Endothelial cell of umbilical vein (primary cell): ENCODE data around the gene DNASE1L1. TPM values are rescaled to one million over a fixed set of nuclear protein-coding genes. Genes with fewer than 3 reads are reported as not detected.

Source experiments
- BruUV-seq: library from RNA; stranded (reverse); fragments of 400-500 nt; replicated peaks from 2 replicates; lab custom pipeline; 2021; lab: Mats Ljungman, UMichigan
- CTCF ChIA-PET: fragments of 300-600, 350-600 bp; sonication (Branson Sonifier 250); formaldehyde crosslinking; loops from one replicate; lab custom pipeline; 2021; ENCODE audit warnings: antibody characterized with exemption, inconsistent platforms; lab: Charles Lee
- POLR2A ChIA-PET: fragments of 300-600, 350-600 bp; sonication (Branson Sonifier 250); formaldehyde crosslinking; loops from one replicate; lab custom pipeline; 2021; ENCODE audit warnings: antibody characterized with exemption, inconsistent platforms; lab: Charles Lee
- DNase-seq: peaks from one replicate; pipeline ENCODE4 v3.0.0-alpha.2; 2011; ENCODE audit warnings: low read depth, low spot score
- FAIRE-seq: peaks from 2 replicates; lab custom pipeline; 2011; peaks lifted over from hg19 to GRCh38; lab: Jason Lieb, UNC
- H2AFZ ChIP-seq: 2 replicates; pipeline ENCODE4 v1.6.0; 2012; ENCODE audit warnings: low read depth, low read length, control low read depth, inconsistent platforms
- H3K27ac ChIP-seq: 2 replicates; pipeline ENCODE4 v1.5.1; 2011; ENCODE audit warnings: low read depth, mild to moderate bottlenecking, control low read depth, low read length, moderate library complexity; ENCODE audit not compliant: insufficient read depth
- H3K27me3 ChIP-seq, 2 experiments: 2 replicates each; pipeline versions ENCODE4 v1.6.0 to v1.6.1; 2011; ENCODE audit warnings: low read length in 2 of 2, mixed read lengths in 1 of 2; ENCODE audit not compliant: control insufficient read depth in 2 of 2, insufficient read depth in 2 of 2
- H3K36me3 ChIP-seq, 2 experiments: 2 replicates in 1 of 2; 3 replicates in 1 of 2; pipeline ENCODE4 v1.5.1; 2011; ENCODE audit warnings: low read length in 2 of 2, mild to moderate bottlenecking in 1 of 2, moderate library complexity in 1 of 2; ENCODE audit not compliant: control insufficient read depth in 2 of 2, insufficient read depth in 2 of 2; ENCODE audit errors: extremely low read depth in 1 of 2
- H3K4me1 ChIP-seq: 3 replicates; pipeline ENCODE4 v1.5.1; 2011; ENCODE audit warnings: mild to moderate bottlenecking, low read length; ENCODE audit not compliant: control insufficient read depth, insufficient read depth; ENCODE audit errors: extremely low read depth
- H3K4me2 ChIP-seq: 2 replicates; pipeline ENCODE4 v1.6.1; 2011; ENCODE audit warnings: low read length, control low read depth, mixed read lengths; ENCODE audit not compliant: insufficient read depth
- H3K4me3 ChIP-seq, 3 experiments: fragments of 200-600 bp in 1 of 3; sonication (generic), shearing (Covaris generic) in 1 of 3; replicated peaks in 1 of 3; 2 replicates each; pipeline ENCODE4 v1.5.1; 2011 to 2016; ENCODE audit warnings: control low read depth in 3 of 3, low read length in 3 of 3, mild to moderate bottlenecking in 2 of 3, inconsistent platforms in 1 of 3, low read depth in 1 of 3, moderate library complexity in 1 of 3; ENCODE audit not compliant: insufficient read depth in 1 of 3
- H3K79me2 ChIP-seq: 2 replicates; pipeline ENCODE4 v1.6.0; 2012; ENCODE audit warnings: low read length, inconsistent platforms; ENCODE audit not compliant: control insufficient read depth, insufficient read depth
- H3K9ac ChIP-seq: replicated peaks from 2 replicates; pipeline ENCODE3; 2011; ENCODE audit warnings: low read length, control low read depth; ENCODE audit not compliant: insufficient read depth; ENCODE audit errors: extremely low read depth
- H3K9me1 ChIP-seq: replicated peaks from 3 replicates; pipeline ENCODE4 v1.6.0; 2011; ENCODE audit warnings: mild to moderate bottlenecking, low read length; ENCODE audit not compliant: control insufficient read depth, insufficient read depth; ENCODE audit errors: extremely low read depth
- H3K9me3 ChIP-seq: replicated peaks from 2 replicates; pipeline ENCODE4 v1.5.1; 2012; ENCODE audit warnings: low read length, inconsistent platforms; ENCODE audit not compliant: control insufficient read depth, insufficient read depth
- H4K20me1 ChIP-seq: replicated peaks from 2 replicates; pipeline ENCODE3; 2011; ENCODE audit warnings: mild to moderate bottlenecking, low read length; ENCODE audit not compliant: control insufficient read depth, insufficient read depth; ENCODE audit errors: extremely low read depth
- FOS ChIP-seq: IDR thresholded peaks from 2 replicates; pipeline ENCODE4 v1.6.1; 2011; ENCODE audit warnings: mild to moderate bottlenecking, low read length, moderate library complexity, borderline replicate concordance; ENCODE audit not compliant: insufficient read depth
- JUN ChIP-seq: IDR thresholded peaks from 2 replicates; pipeline ENCODE4 v1.6.1; 2011; ENCODE audit warnings: borderline replicate concordance, low read depth; ENCODE audit not compliant: insufficient read length, insufficient read depth
- MYC ChIP-seq: IDR thresholded peaks from one replicate; pipeline ENCODE4 v1.6.1; 2011; ENCODE audit warnings: mild to moderate bottlenecking, low read depth, low read length
- POLR2A ChIP-seq: IDR thresholded peaks from 2 replicates; pipeline ENCODE4 v1.6.1; 2012; ENCODE audit warnings: low read depth, mild to moderate bottlenecking, control low read depth, low read length
- POLR2AphosphoS5 ChIP-seq: IDR thresholded peaks from 2 replicates; pipeline ENCODE4 v1.6.1; 2012; ENCODE audit warnings: low read depth, mild to moderate bottlenecking, control low read depth, low read length, moderate library complexity; ENCODE audit not compliant: insufficient read depth
- dilution Hi-C: fragments of 300-500 bp; cut with MboI; formaldehyde crosslinking; loops from one replicate; pipeline ENCODE4 v1.15.0; 2019; ENCODE audit warnings: low sequenced_read_pairs; ENCODE audit not compliant: extremely low pct_ligation_motif_present
- intact Hi-C: fragments of 100-400 bp; cut with micrococcal nuclease; formaldehyde crosslinking; loops from one replicate; pipeline ENCODE4 v1.10.0; 2022
- polyA plus RNA-seq, 4 experiments: library from polyadenylated mRNA; depleted of rRNA in 3 of 4; stranded (reverse) in 3 of 4; unstranded in 1 of 4; fragments of >200 nt; gene quantifications; 2 replicates each; pipeline versions ENCODE4 v1.2.1 to v1.2.3, GENCODE V29; 2011 to 2012; ENCODE audit warnings: missing spikeins in 1 of 4
- total RNA-seq: library from RNA; stranded (reverse); gene quantifications from 2 replicates; pipeline ENCODE4 v1.2.3, GENCODE V29; 2021
- TF ChIP-seq, protein P1 (sequence below), 2 donors: IDR thresholded peaks; 1 replicate in 1 of 2; 2 replicates in 1 of 2; pipeline ENCODE4 v1.5.1; 2011; ENCODE audit warnings: low read length in 2 of 2, mild to moderate bottlenecking in 2 of 2, moderate library complexity in 2 of 2, control low read depth in 1 of 2, inconsistent platforms in 1 of 2, low read depth in 1 of 2; ENCODE audit not compliant: insufficient read depth in 1 of 2; ENCODE audit errors: extremely low read depth in 1 of 2

Gene DNASE1L1
- total and polyA plus RNA-seq, 2 donors (not counting 3 experiments of a cell fraction or from before 2014, with no cell fraction given) = 61.5 to 84.9 TPM

DNA sequence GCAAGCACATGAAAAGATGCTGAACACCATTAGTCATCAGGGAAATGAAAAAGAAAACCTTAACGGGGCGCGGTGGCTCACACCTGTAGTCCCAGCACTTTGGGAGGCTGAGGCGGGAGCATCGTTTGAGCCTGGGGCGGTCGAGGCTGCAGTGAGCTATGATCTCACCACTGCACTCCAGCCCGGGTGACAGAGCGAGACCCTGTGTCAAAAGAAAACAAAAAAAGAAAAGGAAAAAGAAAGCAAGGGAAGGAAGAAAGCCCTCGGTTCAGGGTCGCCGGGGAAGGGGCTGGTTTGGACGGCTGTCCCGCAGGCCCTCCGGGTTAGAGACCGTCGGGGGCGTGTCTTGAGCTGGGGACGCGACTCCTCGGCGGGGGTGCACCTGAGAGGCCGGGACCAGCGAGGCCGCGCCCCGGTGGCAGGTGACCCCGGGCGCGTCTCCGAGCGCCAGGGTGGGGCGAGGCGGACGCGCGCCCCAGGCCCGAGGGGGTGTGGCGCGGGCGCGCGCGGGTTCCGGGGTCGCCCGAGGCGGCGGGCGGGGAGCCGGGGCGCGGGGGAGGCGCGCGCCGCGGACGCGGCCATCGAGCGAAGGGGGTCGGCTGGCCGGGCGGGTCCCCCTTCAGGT is 48.5 kb upstream of the DNASE1L1 start:
- Histone ChIP-seq H3K9me1 (no peaks in the 10 kb centered on the region), H3K4me3 (peak overlapping the region; percentile 25 to 81 (median 56)), H3K27me3 (no peaks in the 10 kb centered on the region), H4K20me1 (no peaks in the 10 kb centered on the region), H2AFZ (peak overlapping the region; percentile 66), H3K4me2 (peak overlapping the region; percentile 31), H3K79me2 (peaks cover 25% of the 10 kb centered on the region), H3K36me3 (peaks cover 0 to 5% of the 10 kb centered on the region in 2 experiments), H3K27ac (no peak overlapping the region), H3K4me1 (peaks cover 7% of the 10 kb centered on the region), H3K9me3 (no peaks in the 10 kb centered on the region), H3K9ac (peak overlapping the region; percentile 57)
- ChIA-PET POLR2A (no interaction called here), CTCF (interaction anchor here (1.2 to 2.9 kb wide), 2 partner anchors 70 to 84 kb away, joined by 4 to 8 read pairs; no protein-coding TSS in a partner anchor)
- dilution Hi-C loops = no loop called here
- BruUV-seq = no TSS peak
- TF ChIP-seq POLR2A (no peak), JUN (no peak), MYC (no peak), FOS (no peak), POLR2AphosphoS5 (no peak)
- TF ChIP-seq, protein P1, sequence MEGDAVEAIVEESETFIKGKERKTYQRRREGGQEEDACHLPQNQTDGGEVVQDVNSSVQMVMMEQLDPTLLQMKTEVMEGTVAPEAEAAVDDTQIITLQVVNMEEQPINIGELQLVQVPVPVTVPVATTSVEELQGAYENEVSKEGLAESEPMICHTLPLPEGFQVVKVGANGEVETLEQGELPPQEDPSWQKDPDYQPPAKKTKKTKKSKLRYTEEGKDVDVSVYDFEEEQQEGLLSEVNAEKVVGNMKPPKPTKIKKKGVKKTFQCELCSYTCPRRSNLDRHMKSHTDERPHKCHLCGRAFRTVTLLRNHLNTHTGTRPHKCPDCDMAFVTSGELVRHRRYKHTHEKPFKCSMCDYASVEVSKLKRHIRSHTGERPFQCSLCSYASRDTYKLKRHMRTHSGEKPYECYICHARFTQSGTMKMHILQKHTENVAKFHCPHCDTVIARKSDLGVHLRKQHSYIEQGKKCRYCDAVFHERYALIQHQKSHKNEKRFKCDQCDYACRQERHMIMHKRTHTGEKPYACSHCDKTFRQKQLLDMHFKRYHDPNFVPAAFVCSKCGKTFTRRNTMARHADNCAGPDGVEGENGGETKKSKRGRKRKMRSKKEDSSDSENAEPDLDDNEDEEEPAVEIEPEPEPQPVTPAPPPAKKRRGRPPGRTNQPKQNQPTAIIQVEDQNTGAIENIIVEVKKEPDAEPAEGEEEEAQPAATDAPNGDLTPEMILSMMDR (IDR thresholded peaks at IDR 0.05; ENCODE audit: extremely low read depth in 1 of 2, insufficient read depth in 1 of 2, low read depth in 1 of 2, low read length in 2 of 2) = no peak
- DNase-seq = no peak
- intact Hi-C loops = loop anchor here (2.0 kb wide), 1 partner anchor 21 kb away; the partner anchor contains the start of gene LAGE3
- peak; percentile 79 for FAIRE-seq
